NCI-H345 treated with DMSO at 0.1 percent for 48 hours (cell line): ENCODE data around the gene PLEKHM3.
"Not testable (repeated sequence)": the region's sequence is repeated elsewhere in the genome, so short reads cannot be mapped to it uniquely, and the experiment has no call there.

ENCODE experiments used
- DNase-seq: peaks from one replicate; lab custom pipeline; 2025; ENCODE audit not compliant: unreplicated experiment; lab: John Stamatoyannopoulos, UW

Gene PLEKHM3

GRCh38 chr2:207830778-207831438 is 194.4 kb downstream of the PLEKHM3 start:
- DNase-seq: no peak

GRCh38 chr2:207828361-207829057 is 196.8 kb downstream of the PLEKHM3 start:
- DNase-seq: no peak

- DNase-seq: no peak
Measured at GRCh38 chr2:207825978-207826377, 199.3 kb downstream of the PLEKHM3 start.

GRCh38 chr2:207825045-207825954 is 200.0 kb downstream of the PLEKHM3 start:
- DNase-seq: no peak

- DNase-seq: no peak
Measured at GRCh38 chr2:207823865-207824264, 201.5 kb downstream of the PLEKHM3 start.

GRCh38 chr2:207819839-207820784 is 205.2 kb downstream of the PLEKHM3 start:
- DNase-seq: no peak

GRCh38 chr2:207819021-207819797 is 206.1 kb downstream of the PLEKHM3 start:
- peak; percentile 20 for DNase-seq

GRCh38 chr2:207816546-207816945 is 208.8 kb downstream of the PLEKHM3 start:
- DNase-seq: no peak

GRCh38 chr2:207815254-207815653 is 210.1 kb downstream of the PLEKHM3 start:
- DNase-seq: no peak

GRCh38 chr2:207813942-207814341 is 211.4 kb downstream of the PLEKHM3 start:
- no peak for DNase-seq

- DNase-seq: no peak
Measured at GRCh38 chr2:207813221-207813916, 212.0 kb downstream of the PLEKHM3 start.

GRCh38 chr2:207812726-207813080 is 212.6 kb downstream of the PLEKHM3 start:
- no peak for DNase-seq

- DNase-seq: no peak
Measured at GRCh38 chr2:207812058-207812725, 213.1 kb downstream of the PLEKHM3 start.

GRCh38 chr2:207811658-207812057 is 213.7 kb downstream of the PLEKHM3 start:
- DNase-seq: not testable (repeated sequence)

GRCh38 chr2:207810200-207810788 is 215.0 kb downstream of the PLEKHM3 start:
- no peak for DNase-seq

- DNase-seq: no peak
Measured at GRCh38 chr2:207808119-207808518, 217.2 kb downstream of the PLEKHM3 start.

- DNase-seq: no peak
Measured at GRCh38 chr2:207807516-207807915, 217.8 kb downstream of the PLEKHM3 start.

- DNase-seq: no peak
Measured at GRCh38 chr2:207805566-207806226, 219.6 kb downstream of the PLEKHM3 start.
